Thyroid gland (tissue), 4 donors: ENCODE data around the gene CFAP44. TPM values are rescaled to one million over a fixed set of nuclear protein-coding genes. Genes with fewer than 3 reads are reported as not detected.

Experiments used
- DNase-seq, 2 donors: peaks; one replicate each; pipeline ENCODE4 v3.0.0-alpha.2; 2019
- H3K27ac ChIP-seq, 3 donors: fragments of 200-600 bp; sonication (generic); 1 replicate in 2 of 3; 2 replicates in 1 of 3; pipeline ENCODE4 v1.5.1; 2016 to 2019; ENCODE audit warnings: mild to moderate bottlenecking in 1 of 3, moderate library complexity in 1 of 3
- H3K27me3 ChIP-seq: fragments of 200-600 bp; sonication (generic); one replicate; pipeline ENCODE4 v1.5.1; 2019
- H3K36me3 ChIP-seq, 2 donors: fragments of 200-600 bp; sonication (generic); one replicate each; pipeline ENCODE4 v1.5.1; 2016 to 2019
- H3K4me1 ChIP-seq, 2 donors: fragments of 200-600 bp; sonication (generic); one replicate each; pipeline ENCODE4 v1.5.1; 2017 to 2019
- H3K4me3 ChIP-seq, 3 donors: fragments of 200-600 bp; sonication (generic); replicated peaks in 1 of 3; 1 replicate in 2 of 3; 2 replicates in 1 of 3; pipeline ENCODE4 v1.5.1; 2016; ENCODE audit warnings: mild to moderate bottlenecking in 1 of 3
- H3K9me3 ChIP-seq: fragments of 200-600 bp; sonication (generic); one replicate; pipeline ENCODE4 v1.5.1; 2017
- CTCF ChIP-seq, 6 experiments: fragments of 200-600 bp in 3 of 6; fragments of 450-650 bp in 3 of 6; sonication (generic) in 3 of 6; IDR thresholded peaks; one replicate each; pipeline ENCODE4 v1.5.1; 2016 to 2019; ENCODE audit warnings: antibody characterized with exemption in 6 of 6, mild to moderate bottlenecking in 2 of 6, inconsistent platforms in 1 of 6, moderate library complexity in 1 of 6
- POLR2A ChIP-seq, 2 donors: fragments of 450-650 bp; IDR thresholded peaks; one replicate each; pipeline ENCODE4 v1.6.1; 2017; ENCODE audit warnings: antibody characterized with exemption in 2 of 2, mild to moderate bottlenecking in 2 of 2, moderate library complexity in 1 of 2
- WGBS, 2 donors: methylation state at CpG; one replicate each; pipeline ENCODE4 v1.1.5; 2017; 5-methylcytosine and 5-hydroxymethylcytosine counted together
- intact Hi-C: fragments of 100-400 bp; cut with DNase I; formaldehyde crosslinking; loops from one replicate; pipeline ENCODE4 v1.15.1; 2023
- total RNA-seq, 4 donors: library from RNA; depleted of rRNA; stranded (reverse); fragments of >200 nt; gene quantifications; one replicate each; pipeline ENCODE4 v1.2.3, GENCODE V29; 2016

The CFAP44 gene
- total RNA-seq, 4 donors from 2014 or later: 7.9 to 15.6 (median 10.3) TPM

GRCh38 chr3:113437411-113437810, 3.9 kb downstream of the CFAP44 start:
- H3K4me1 ChIP-seq: no peaks in the 10 kb centered on the region
- no peaks in the 10 kb centered on the region for H3K36me3 ChIP-seq
- TF ChIP-seq CTCF (IDR thresholded peaks at IDR 0.05): no peak
- TF ChIP-seq POLR2A (IDR thresholded peaks at IDR 0.05): no peak
- H3K27ac ChIP-seq: no peak overlapping the region
- no peaks in the 10 kb centered on the region for H3K9me3 ChIP-seq
- no peak overlapping the region for H3K4me3 ChIP-seq
- H3K27me3 ChIP-seq: no peaks in the 10 kb centered on the region
- intact Hi-C loops: no loop called here
- no peak for DNase-seq
- WGBS, 2 donors: 63 to 65% methylated on average over 3 of the region's 3 CpGs

- TF ChIP-seq POLR2A (IDR thresholded peaks at IDR 0.05): no peak
- no peak for TF ChIP-seq CTCF (IDR thresholded peaks at IDR 0.05)
- Histone ChIP-seq H3K9me3 (no peaks in the 10 kb centered on the region), H3K27ac (no peak overlapping the region), H3K4me1 (no peaks in the 10 kb centered on the region), H3K4me3 (no peak overlapping the region), H3K27me3 (no peaks in the 10 kb centered on the region), H3K36me3 (no peaks in the 10 kb centered on the region)
- peak; percentile 74 to 80 for DNase-seq
- 41 to 50% methylated on average over 1 of the region's 1 CpG for WGBS, 2 donors
- intact Hi-C loops: no loop called here
These were observed 4.5 kb downstream of the CFAP44 start for GRCh38 chr3:113436809-113437208.

GRCh38 chr3:113431811-113432210, 9.5 kb downstream of the CFAP44 start:
- peaks cover 0 to 3% of the 10 kb centered on the region in 2 donors for H3K36me3 ChIP-seq
- no peak for DNase-seq
- H3K9me3 ChIP-seq: no peaks in the 10 kb centered on the region
- no peak overlapping the region for H3K27ac ChIP-seq
- WGBS, 2 donors: 86 to 87% methylated on average over 2 of the region's 2 CpGs
- H3K4me3 ChIP-seq: no peak overlapping the region
- H3K27me3 ChIP-seq: no peaks in the 10 kb centered on the region
- intact Hi-C loops: no loop called here
- TF ChIP-seq CTCF (IDR thresholded peaks at IDR 0.05) (no peak), POLR2A (IDR thresholded peaks at IDR 0.05) (no peak)
- H3K4me1 ChIP-seq: peaks cover 0 to 6% of the 10 kb centered on the region in 2 donors

- Histone ChIP-seq H3K27me3 (no peaks in the 10 kb centered on the region), H3K4me1 (peaks cover 0 to 6% of the 10 kb centered on the region in 2 donors), H3K4me3 (no peak overlapping the region), H3K9me3 (no peaks in the 10 kb centered on the region), H3K36me3 (peaks cover 0 to 10% of the 10 kb centered on the region in 2 donors), H3K27ac (no peak overlapping the region)
- DNase-seq: no peak
- intact Hi-C loops: no loop called here
- WGBS, 2 donors: 97 to 100% methylated on average over 1 of the region's 1 CpG
- TF ChIP-seq POLR2A (IDR thresholded peaks at IDR 0.05): no peak
- TF ChIP-seq CTCF (IDR thresholded peaks at IDR 0.05): no peak
These were observed 12.7 kb downstream of the CFAP44 start for GRCh38 chr3:113428581-113428980.

- TF ChIP-seq CTCF (IDR thresholded peaks at IDR 0.05) (no peak), POLR2A (IDR thresholded peaks at IDR 0.05) (no peak)
- intact Hi-C loops: no loop called here
- no peak overlapping the region for H3K27ac ChIP-seq
These were observed 17.6 kb downstream of the CFAP44 start for GRCh38 chr3:113423699-113424098.

More at GRCh38 chr3:113423699-113424098, 17.6 kb downstream of the CFAP44 start:
- Histone ChIP-seq H3K27me3 (no peaks in the 10 kb centered on the region), H3K9me3 (no peaks in the 10 kb centered on the region), H3K4me3 (no peak overlapping the region), H3K4me1 (no peaks in the 10 kb centered on the region), H3K36me3 (peaks cover 0 to 10% of the 10 kb centered on the region in 2 donors)
- no peak for DNase-seq
- WGBS, 2 donors: 76 to 85% methylated on average over 4 of the region's 4 CpGs
